PC-3 (cell line): Measurements from ENCODE around the gene TUFM.
"Not testable (repeated sequence)": the region's sequence is repeated elsewhere in the genome, so short reads cannot be mapped to it uniquely, and the experiment has no call there.

Experiments used
- CTCF ChIP-seq: fragments of 300-600 bp; sonication (generic); conservative IDR thresholded peaks from 2 replicates; pipeline ENCODE4 v1.5.1; 2017; ENCODE audit warnings: antibody characterized with exemption, low read depth, mild to moderate bottlenecking, low read length
- EZH2 ChIP-seq: fragments of 300-600 bp; sonication (generic); IDR thresholded peaks from one replicate; pipeline ENCODE4 v1.6.1; 2017; ENCODE audit warnings: antibody characterized with exemption, mild to moderate bottlenecking, low read length; ENCODE audit not compliant: unreplicated experiment
- EZH2phosphoT487 ChIP-seq: fragments of 300-600 bp; sonication (generic); IDR thresholded peaks from 2 replicates; pipeline ENCODE4 v1.6.1; 2018; ENCODE audit warnings: mild to moderate bottlenecking, antibody characterized with exemption, low read length, borderline replicate concordance

- not testable (repeated sequence) for TF ChIP-seq EZH2, CTCF, EZH2phosphoT487
These were observed 38.6 kb downstream of the TUFM start for GRCh38 chr16:28807445-28808120.
